ENCODE measurements around the gene FAM118B.

GRCh38 chr11:126217491-126217890 is 5.9 kb downstream of the FAM118B start:
- TF ChIP-seq POLR2A (IDR thresholded peaks at IDR 0.05) = no peak
- TF ChIP-seq CTCF (IDR thresholded peaks at IDR 0.05 in 8 of 11, conservative IDR thresholded peaks at IDR 0.05 in 3 of 11) = no peak
- no peak for TF ChIP-seq POLR2AphosphoS5 (IDR thresholded peaks at IDR 0.05)

Measured in spleen (tissue), 7 donors.